SK-N-SH treated with all-trans-retinoic acid at 6 μM for 48 hours (cell line): ENCODE results near the gene CRYBG3.
A peak's percentile ranks its signal among the peaks of the same experiment; 100 is the strongest.

Experiments
- ATAC-seq: fragments of 200-7000 bp; cut with Tn5 transposase; 3 replicates; pipeline ENCODE4 v1.9.1; 2020; ENCODE audit warnings: mild to moderate bottlenecking, moderate library complexity
- ARNTL ChIP-seq: fragments of 450-650 bp; formaldehyde crosslinking; IDR thresholded peaks from 2 replicates; pipeline ENCODE4 v1.5.0; 2020; ENCODE audit warnings: low read depth, mild to moderate bottlenecking, moderate library complexity, borderline replicate concordance
- BACH2 ChIP-seq: fragments of 250-450 bp; sonication (Bioruptor Pico); IDR thresholded peaks from 2 replicates; pipeline ENCODE4 v1.9.0; 2021; ENCODE audit warnings: mild to moderate bottlenecking, borderline replicate concordance
- CSDC2 ChIP-seq: fragments of 250-450 bp; sonication (Bioruptor Pico); IDR thresholded peaks from 2 replicates; pipeline ENCODE4 v1.5.0; 2020; ENCODE audit warnings: mild to moderate bottlenecking, moderate library complexity
- GLIS3 ChIP-seq: fragments of 250-450 bp; sonication (Bioruptor Pico); IDR thresholded peaks from 2 replicates; pipeline ENCODE4 v1.5.0; 2020; ENCODE audit warnings: mild to moderate bottlenecking, moderate library complexity
- ISL1 ChIP-seq: fragments of 250-450 bp; sonication (Bioruptor Pico); IDR thresholded peaks from 2 replicates; pipeline ENCODE4 v2.1.2; 2022; ENCODE audit warnings: mild to moderate bottlenecking, moderate library complexity
- OSR1 ChIP-seq: fragments of 250-450 bp; sonication (Bioruptor Pico); IDR thresholded peaks from 2 replicates; pipeline ENCODE4 v1.8.0; 2022; ENCODE audit warnings: moderate library complexity, mild to moderate bottlenecking, inconsistent platforms
- PPARA ChIP-seq: fragments of 250-450 bp; sonication (Bioruptor Pico); IDR thresholded peaks from 2 replicates; pipeline ENCODE4 v1.5.0; 2020; ENCODE audit warnings: mild to moderate bottlenecking, borderline replicate concordance
- RARB ChIP-seq: fragments of 250-450 bp; sonication (Bioruptor Pico); IDR thresholded peaks from 2 replicates; pipeline ENCODE4 v1.8.0; 2021; ENCODE audit warnings: mild to moderate bottlenecking, moderate library complexity
- SNAI2 ChIP-seq: fragments of 250-450 bp; sonication (Bioruptor Pico); IDR thresholded peaks from 2 replicates; pipeline ENCODE4 v1.5.0; 2020; ENCODE audit warnings: mild to moderate bottlenecking, moderate library complexity
- TCF4 ChIP-seq: fragments of 250-450 bp; sonication (Bioruptor Pico); IDR thresholded peaks from 2 replicates; pipeline ENCODE4 v1.8.0; 2021; ENCODE audit warnings: mild to moderate bottlenecking, moderate library complexity, borderline replicate concordance
- TOX ChIP-seq: fragments of 250-450 bp; sonication (Bioruptor Pico); IDR thresholded peaks from 2 replicates; pipeline ENCODE4 v1.8.0; 2021; ENCODE audit warnings: mild to moderate bottlenecking, moderate library complexity, borderline replicate concordance
- ZC3H10 ChIP-seq: fragments of 250-450 bp; sonication (Bioruptor Pico); IDR thresholded peaks from 2 replicates; pipeline ENCODE4 v1.5.1; 2021; ENCODE audit warnings: mild to moderate bottlenecking, moderate library complexity
- ZFP3 ChIP-seq: fragments of 250-450 bp; sonication (Bioruptor Pico); IDR thresholded peaks from 2 replicates; pipeline ENCODE4 v1.5.0; 2020; ENCODE audit warnings: mild to moderate bottlenecking, moderate library complexity
- ZFP30 ChIP-seq: fragments of 450-650 bp; formaldehyde crosslinking; IDR thresholded peaks from 2 replicates; pipeline ENCODE4 v1.5.0; 2022; ENCODE audit warnings: mild to moderate bottlenecking, moderate library complexity
- ZNF565 ChIP-seq: fragments of 450-650 bp; formaldehyde crosslinking; conservative IDR thresholded peaks from 2 replicates; pipeline ENCODE4 v1.5.0; 2020; ENCODE audit warnings: low read depth, mild to moderate bottlenecking, moderate library complexity
- ZNF70 ChIP-seq: fragments of 450-650 bp; formaldehyde crosslinking; IDR thresholded peaks from 2 replicates; pipeline ENCODE4 v1.5.0; 2020; ENCODE audit warnings: mild to moderate bottlenecking, moderate library complexity
- ZNF8 ChIP-seq: fragments of 450-650 bp; formaldehyde crosslinking; IDR thresholded peaks from 2 replicates; pipeline ENCODE4 v1.5.0; 2020; ENCODE audit warnings: mild to moderate bottlenecking, moderate library complexity
- TF ChIP-seq, protein P1 (sequence below): fragments of 250-450 bp; sonication (Bioruptor Pico); IDR thresholded peaks from 2 replicates; pipeline ENCODE4 v1.5.1; 2020; ENCODE audit warnings: low read depth, mild to moderate bottlenecking, moderate library complexity
- TF ChIP-seq, protein P2 (sequence below): fragments of 250-450 bp; sonication (Bioruptor Pico); IDR thresholded peaks from 2 replicates; pipeline ENCODE4 v1.8.0; 2021; ENCODE audit warnings: low read depth, mild to moderate bottlenecking, moderate library complexity, borderline replicate concordance
- TF ChIP-seq, protein P3 (sequence below): fragments of 250-450 bp; sonication (Bioruptor Pico); IDR thresholded peaks from 2 replicates; pipeline ENCODE4 v1.5.1; 2021; ENCODE audit warnings: mild to moderate bottlenecking, moderate library complexity
- TF ChIP-seq, protein P4 (sequence below): fragments of 250-450 bp; sonication (Bioruptor Pico); IDR thresholded peaks from 2 replicates; pipeline ENCODE4 v1.8.0; 2020; ENCODE audit warnings: mild to moderate bottlenecking, moderate library complexity, borderline replicate concordance
- TF ChIP-seq, protein P5 (sequence below): fragments of 250-450 bp; sonication (Bioruptor Pico); IDR thresholded peaks from 2 replicates; pipeline ENCODE4 v1.5.0; 2020; ENCODE audit warnings: mild to moderate bottlenecking, moderate library complexity

Gene CRYBG3

DNA sequence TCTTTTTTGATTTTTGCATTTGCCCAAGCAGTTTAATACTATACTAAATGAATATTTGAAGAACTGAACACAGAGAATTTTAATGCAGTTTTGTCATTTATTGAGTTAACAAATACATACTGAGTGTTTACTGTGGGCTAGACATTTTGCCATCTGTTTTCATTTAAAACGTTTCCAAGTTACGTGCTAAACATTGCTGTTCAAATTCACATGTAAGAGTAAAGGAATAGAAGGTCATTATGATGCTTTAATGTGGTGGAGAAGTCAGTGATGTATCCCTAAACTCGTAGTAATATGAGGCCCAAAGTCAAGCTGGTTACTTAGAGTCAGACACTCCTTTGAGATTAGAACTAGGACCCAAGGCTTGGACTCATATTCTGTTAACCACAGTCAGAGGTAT lies 49.4 kb downstream of the CRYBG3 start:
- ATAC-seq = peak; percentile 24; the same call in 2 of the 3 replicates
- TF ChIP-seq, protein P1, sequence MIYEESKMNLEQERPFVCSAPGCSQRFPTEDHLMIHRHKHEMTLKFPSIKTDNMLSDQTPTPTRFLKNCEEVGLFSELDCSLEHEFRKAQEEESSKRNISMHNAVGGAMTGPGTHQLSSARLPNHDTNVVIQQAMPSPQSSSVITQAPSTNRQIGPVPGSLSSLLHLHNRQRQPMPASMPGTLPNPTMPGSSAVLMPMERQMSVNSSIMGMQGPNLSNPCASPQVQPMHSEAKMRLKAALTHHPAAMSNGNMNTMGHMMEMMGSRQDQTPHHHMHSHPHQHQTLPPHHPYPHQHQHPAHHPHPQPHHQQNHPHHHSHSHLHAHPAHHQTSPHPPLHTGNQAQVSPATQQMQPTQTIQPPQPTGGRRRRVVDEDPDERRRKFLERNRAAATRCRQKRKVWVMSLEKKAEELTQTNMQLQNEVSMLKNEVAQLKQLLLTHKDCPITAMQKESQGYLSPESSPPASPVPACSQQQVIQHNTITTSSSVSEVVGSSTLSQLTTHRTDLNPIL (CRISPR knock-in tag) = no peak
- no peak for TF ChIP-seq ZFP3 (CRISPR knock-in tag)
- TF ChIP-seq ARNTL (CRISPR knock-in tag) = no peak
- TF ChIP-seq ISL1 (CRISPR knock-in tag) = no peak
- TF ChIP-seq CSDC2 (CRISPR knock-in tag) = no peak
- no peak for TF ChIP-seq ZNF8 (CRISPR knock-in tag)
- no peak for TF ChIP-seq ZNF565
- TF ChIP-seq SNAI2 (CRISPR knock-in tag) = no peak
- TF ChIP-seq, protein P2, sequence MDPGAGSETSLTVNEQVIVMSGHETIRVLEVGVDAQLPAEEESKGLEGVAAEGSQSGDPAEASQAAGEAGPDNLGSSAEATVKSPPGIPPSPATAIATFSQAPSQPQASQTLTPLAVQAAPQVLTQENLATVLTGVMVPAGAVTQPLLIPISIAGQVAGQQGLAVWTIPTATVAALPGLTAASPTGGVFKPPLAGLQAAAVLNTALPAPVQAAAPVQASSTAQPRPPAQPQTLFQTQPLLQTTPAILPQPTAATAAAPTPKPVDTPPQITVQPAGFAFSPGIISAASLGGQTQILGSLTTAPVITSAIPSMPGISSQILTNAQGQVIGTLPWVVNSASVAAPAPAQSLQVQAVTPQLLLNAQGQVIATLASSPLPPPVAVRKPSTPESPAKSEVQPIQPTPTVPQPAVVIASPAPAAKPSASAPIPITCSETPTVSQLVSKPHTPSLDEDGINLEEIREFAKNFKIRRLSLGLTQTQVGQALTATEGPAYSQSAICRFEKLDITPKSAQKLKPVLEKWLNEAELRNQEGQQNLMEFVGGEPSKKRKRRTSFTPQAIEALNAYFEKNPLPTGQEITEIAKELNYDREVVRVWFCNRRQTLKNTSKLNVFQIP (CRISPR knock-in tag) = no peak
- TF ChIP-seq RARB (CRISPR knock-in tag) = no peak
- TF ChIP-seq GLIS3 (CRISPR knock-in tag) = no peak
- TF ChIP-seq ZFP30 (CRISPR knock-in tag) = no peak
- TF ChIP-seq BACH2 = no peak
- TF ChIP-seq, protein P3, sequence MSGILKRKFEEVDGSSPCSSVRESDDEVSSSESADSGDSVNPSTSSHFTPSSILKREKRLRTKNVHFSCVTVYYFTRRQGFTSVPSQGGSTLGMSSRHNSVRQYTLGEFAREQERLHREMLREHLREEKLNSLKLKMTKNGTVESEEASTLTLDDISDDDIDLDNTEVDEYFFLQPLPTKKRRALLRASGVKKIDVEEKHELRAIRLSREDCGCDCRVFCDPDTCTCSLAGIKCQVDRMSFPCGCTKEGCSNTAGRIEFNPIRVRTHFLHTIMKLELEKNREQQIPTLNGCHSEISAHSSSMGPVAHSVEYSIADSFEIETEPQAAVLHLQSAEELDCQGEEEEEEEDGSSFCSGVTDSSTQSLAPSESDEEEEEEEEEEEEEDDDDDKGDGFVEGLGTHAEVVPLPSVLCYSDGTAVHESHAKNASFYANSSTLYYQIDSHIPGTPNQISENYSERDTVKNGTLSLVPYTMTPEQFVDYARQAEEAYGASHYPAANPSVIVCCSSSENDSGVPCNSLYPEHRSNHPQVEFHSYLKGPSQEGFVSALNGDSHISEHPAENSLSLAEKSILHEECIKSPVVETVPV = no peak
- no peak for TF ChIP-seq ZNF70 (CRISPR knock-in tag)
- TF ChIP-seq PPARA (CRISPR knock-in tag) = no peak
- TF ChIP-seq, protein P4, sequence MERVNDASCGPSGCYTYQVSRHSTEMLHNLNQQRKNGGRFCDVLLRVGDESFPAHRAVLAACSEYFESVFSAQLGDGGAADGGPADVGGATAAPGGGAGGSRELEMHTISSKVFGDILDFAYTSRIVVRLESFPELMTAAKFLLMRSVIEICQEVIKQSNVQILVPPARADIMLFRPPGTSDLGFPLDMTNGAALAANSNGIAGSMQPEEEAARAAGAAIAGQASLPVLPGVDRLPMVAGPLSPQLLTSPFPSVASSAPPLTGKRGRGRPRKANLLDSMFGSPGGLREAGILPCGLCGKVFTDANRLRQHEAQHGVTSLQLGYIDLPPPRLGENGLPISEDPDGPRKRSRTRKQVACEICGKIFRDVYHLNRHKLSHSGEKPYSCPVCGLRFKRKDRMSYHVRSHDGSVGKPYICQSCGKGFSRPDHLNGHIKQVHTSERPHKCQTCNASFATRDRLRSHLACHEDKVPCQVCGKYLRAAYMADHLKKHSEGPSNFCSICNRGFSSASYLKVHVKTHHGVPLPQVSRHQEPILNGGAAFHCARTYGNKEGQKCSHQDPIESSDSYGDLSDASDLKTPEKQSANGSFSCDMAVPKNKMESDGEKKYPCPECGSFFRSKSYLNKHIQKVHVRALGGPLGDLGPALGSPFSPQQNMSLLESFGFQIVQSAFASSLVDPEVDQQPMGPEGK = no peak
- TF ChIP-seq OSR1 = no peak
- TF ChIP-seq, protein P5, sequence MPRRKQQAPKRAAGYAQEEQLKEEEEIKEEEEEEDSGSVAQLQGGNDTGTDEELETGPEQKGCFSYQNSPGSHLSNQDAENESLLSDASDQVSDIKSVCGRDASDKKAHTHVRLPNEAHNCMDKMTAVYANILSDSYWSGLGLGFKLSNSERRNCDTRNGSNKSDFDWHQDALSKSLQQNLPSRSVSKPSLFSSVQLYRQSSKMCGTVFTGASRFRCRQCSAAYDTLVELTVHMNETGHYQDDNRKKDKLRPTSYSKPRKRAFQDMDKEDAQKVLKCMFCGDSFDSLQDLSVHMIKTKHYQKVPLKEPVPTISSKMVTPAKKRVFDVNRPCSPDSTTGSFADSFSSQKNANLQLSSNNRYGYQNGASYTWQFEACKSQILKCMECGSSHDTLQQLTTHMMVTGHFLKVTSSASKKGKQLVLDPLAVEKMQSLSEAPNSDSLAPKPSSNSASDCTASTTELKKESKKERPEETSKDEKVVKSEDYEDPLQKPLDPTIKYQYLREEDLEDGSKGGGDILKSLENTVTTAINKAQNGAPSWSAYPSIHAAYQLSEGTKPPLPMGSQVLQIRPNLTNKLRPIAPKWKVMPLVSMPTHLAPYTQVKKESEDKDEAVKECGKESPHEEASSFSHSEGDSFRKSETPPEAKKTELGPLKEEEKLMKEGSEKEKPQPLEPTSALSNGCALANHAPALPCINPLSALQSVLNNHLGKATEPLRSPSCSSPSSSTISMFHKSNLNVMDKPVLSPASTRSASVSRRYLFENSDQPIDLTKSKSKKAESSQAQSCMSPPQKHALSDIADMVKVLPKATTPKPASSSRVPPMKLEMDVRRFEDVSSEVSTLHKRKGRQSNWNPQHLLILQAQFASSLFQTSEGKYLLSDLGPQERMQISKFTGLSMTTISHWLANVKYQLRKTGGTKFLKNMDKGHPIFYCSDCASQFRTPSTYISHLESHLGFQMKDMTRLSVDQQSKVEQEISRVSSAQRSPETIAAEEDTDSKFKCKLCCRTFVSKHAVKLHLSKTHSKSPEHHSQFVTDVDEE (CRISPR knock-in tag) = no peak
- TF ChIP-seq ZC3H10 (CRISPR knock-in tag) = no peak

DNA sequence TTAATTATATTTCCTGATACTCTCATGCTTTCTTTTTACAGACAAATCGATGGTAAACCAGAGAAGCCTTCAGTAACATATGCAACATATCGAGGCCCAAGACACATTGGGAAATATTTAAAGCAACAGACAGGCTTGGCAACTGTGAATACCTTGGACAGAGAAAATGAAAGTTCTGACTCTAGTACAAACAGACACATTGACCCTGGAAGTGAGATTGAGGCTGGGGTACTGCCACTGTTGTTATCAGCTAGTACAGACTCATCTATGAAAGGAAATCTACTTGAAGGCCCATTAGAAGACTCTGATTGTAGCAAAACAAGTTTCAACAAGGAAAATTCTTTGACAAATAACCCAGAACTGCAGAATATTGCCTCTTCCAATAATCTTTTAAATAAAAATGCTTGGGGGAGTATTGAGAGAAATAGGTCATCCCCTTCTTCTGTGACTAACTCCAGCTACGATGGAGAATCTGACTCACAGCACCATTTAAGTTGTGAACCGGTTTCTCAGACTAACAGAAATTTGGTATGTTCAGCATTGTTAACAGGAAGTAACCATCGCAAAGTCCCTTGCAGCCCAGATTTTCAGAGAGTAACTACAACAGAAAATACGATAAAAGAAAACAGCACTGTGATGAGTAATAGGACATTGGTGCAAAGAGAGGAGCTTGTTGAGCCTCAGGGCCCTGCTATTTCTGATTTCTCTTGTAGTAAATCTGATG lies 50.2 kb downstream of the CRYBG3 start:
- TF ChIP-seq GLIS3 (CRISPR knock-in tag) (no peak), ZFP3 (CRISPR knock-in tag) (peak; percentile 92), TCF4 (no peak), TOX (CRISPR knock-in tag) (no peak), ISL1 (CRISPR knock-in tag) (no peak)
- peak; percentile 96 for ATAC-seq

DNA sequence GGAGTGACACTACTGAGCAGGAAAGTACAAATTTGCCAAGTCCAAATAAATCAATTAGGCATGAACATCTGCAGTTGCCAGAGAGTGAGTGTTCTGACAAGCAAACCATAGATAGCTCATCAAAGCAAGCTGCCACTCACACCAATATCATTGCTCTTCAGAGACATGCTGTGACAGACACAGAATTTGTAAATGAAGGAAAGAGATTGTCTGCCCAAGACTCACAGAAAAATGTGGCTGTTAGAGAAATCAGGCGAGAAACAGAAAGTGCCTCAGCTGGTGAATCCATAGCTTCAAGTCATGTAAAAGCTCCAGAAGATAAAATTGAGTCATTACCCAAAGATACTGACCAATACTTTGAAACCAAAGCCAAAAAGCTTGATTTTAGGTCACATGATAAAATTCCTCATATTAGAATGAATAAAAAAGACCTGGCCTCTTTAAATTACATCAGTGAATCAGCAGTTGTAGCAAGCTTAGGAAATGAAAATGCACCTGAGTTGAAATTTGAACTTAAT lies 50.8 kb downstream of the CRYBG3 start:
- TF ChIP-seq PPARA (CRISPR knock-in tag) = no peak
- ATAC-seq = no peak; the same call in 2 of the 3 replicates
